GM21515 (cell line): ENCODE results near the gene CAP1.
"Not testable (repeated sequence)": the region's sequence is repeated elsewhere in the genome, so short reads cannot be mapped to it uniquely, and the experiment has no call there.

ENCODE experiments used
- ATAC-seq: cut with Tn5 transposase; IDR thresholded peaks from one replicate; pipeline ENCODE4 v1.9.1; 2021; ENCODE audit not compliant: unreplicated experiment

The CAP1 gene

DNA sequence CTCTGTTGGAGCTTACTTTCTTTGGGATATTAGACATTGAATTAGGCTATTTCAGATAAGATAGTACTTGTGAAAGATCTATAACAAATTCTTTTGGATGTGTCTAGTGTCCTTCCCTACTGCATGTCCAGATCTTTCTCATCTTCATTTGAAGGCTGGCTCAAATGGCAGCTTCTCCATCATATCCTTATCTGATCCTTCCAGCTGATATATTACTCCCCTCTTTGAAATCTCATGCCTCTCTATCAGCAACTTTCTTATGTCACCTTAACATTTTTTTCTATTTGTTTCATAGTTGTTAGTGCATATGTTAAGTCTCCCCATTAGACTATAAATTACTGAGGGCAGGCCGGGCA is 17.5 kb downstream of the CAP1 start:
- no peak for ATAC-seq

DNA sequence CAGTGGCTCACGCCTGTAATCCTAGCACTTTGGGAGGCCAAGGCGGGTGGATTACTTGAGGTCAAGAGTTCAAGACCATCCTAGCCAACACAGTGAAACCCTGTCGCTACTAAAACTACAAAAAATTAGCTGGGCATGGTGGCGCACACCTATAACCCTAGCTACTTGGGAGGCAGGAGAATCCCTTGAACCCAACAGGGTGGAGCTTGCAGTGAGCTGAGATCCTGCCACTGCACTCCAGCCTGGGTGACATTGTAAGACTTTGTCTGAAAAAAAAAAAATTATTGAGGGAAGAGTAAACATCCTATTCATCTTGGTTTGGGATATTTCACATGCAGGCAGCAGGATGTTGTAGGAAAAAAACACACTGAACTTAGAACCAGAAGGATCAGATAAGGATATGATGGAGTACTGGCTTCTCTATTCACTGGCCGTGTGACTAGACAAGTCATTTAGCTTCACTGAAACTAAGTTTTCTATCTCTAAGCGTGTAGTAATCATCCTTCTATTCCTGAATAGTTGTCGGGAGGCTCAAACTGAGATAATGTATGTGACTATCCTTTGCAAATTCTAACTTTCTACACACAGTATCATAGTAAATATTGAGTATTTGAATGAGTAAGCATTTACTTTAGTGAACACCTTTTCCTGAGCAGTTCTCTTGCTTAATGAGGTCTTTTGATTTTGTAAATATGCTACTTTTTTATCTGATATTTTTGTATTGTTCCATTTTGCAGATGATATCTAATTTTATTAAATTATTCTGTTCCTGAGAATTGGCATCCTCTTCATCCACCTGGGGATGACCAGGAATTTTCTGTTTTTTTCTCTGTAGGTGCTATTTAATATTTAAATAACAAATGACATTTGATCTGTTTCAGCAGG is 18.2 kb downstream of the CAP1 start:
- ATAC-seq: no peak

DNA sequence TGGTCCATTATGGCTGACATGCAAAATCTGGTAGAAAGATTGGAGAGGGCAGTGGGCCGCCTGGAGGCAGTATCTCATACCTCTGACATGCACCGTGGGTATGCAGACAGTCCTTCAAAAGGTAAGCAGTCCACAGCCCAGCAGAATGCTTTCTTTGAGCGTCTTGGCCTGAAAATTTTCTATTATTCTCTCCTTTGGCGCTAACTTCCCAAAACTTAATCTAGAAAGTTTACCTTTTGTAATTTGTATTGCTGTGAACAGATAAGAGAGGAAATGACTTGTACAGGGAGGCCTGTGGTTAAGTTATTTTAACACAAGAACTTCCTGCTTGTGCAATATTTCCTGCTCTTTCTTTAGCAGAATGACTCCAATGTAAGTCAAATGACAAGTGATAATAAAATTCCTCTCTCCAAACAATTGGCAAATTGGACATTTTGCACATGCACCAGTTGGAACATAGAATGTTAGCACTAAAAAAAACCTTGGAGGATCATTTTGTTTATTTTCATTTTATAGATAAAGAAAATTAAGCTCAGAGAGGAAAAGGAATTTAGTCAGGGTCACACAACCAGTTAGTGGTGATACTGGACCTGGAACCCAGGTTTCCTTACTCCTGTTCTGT is 18.9 kb downstream of the CAP1 start:
- ATAC-seq: no peak

DNA sequence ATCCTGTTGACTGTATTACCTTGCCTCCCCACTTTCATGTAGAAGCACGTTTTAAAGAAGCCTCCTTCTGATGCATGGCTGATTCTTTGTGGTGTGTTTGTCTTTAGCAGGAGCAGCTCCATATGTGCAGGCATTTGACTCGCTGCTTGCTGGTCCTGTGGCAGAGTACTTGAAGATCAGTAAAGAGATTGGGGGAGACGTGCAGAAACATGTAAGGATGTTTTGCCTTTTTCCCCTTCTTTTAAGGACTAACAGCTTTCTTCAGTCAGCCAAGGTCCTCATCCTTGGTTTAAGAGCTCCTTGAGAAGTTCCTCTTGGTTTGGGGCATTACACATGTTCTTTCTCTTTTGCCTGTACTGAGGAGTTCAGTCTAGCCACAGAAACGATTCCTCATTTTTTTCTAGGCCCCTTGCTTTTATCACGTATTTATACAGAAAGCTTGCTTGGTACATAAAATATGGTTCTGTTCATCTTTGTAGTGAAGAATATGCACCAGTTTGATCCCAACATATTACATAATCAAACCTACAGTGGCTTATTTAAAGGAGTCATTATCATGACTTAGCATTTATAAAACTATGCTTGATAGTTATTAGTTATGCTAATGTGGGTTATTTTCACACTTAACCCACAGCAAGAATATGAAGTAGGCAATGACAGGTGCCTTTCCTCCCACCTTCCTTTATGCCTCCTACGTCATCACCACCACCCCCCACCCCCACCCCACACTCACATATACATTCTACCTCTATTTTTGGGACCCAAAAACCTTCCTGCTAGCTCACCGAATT is 19.6 kb downstream of the CAP1 start:
- ATAC-seq: no peak

DNA sequence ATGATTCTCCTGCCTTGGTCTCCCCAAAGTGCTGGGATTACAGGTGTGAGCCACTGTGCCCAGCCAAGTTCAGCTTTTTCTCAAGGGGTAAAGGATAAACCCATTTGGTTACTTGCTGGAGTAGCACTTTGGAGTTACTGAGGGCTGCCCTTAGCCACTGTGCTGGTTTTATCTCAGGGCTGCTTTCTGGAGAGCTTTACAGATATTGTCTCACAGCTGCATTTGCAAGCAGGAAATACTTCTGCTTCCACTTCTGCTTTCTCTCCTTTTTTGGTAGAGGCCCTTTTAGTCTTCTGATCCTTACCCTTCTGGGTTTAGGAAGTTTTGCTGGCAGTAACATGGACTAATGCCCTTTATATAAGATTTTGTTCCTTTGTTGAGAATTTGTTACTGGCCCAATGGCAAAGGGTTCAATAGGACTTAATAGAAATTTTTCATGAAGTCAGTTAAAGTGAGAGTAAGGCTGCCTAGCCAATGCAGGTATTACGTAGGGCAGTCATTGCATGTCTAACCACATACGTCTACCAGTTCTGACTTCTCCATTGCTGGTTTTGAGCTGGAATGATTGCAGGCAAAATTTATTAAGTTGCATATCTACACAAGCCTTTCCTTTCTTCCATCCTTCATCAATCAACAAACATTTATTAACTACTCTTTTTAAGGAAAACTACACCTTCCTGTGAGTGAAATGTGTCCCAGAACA is 24.4 kb downstream of the CAP1 start:
- no peak for ATAC-seq

DNA sequence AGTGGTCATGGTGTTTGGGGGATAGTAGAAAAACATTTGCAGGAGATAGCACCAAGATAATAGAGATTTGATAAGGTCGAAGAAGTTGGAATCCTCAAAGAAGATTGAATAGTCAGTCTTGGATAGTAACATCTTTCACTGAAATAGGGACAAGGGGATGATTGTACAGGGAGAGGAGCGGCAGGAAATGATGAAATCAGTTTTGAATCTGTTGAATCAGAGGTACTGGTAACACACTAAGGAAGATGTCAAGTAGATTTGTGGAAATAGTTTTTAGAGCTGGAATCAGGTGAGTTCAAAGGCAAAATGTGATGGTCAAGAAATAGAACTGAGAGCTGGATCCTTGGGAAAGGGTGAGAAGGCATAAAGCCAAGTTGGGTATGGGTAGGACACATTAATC is 26.5 kb downstream of the CAP1 start:
- no peak for ATAC-seq

DNA sequence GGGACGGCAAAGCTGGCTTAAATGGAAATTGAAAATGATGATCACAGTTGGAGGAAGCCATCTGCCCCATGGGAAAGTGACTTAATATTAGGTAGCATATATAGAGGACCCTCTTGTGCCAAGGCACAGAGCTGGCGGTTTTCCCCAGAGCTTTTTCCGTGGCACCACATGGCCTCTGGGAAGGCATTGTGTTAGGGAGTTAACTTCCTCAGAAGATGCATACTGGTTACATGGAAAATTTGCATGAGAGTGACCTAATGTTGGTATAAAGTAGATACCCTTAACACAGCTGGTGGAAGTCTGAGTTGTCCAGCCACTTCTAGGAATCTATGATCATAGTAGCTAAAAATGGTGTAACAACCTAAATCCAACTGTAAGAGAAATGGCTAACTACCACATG is 27.3 kb downstream of the CAP1 start:
- no peak for ATAC-seq

DNA sequence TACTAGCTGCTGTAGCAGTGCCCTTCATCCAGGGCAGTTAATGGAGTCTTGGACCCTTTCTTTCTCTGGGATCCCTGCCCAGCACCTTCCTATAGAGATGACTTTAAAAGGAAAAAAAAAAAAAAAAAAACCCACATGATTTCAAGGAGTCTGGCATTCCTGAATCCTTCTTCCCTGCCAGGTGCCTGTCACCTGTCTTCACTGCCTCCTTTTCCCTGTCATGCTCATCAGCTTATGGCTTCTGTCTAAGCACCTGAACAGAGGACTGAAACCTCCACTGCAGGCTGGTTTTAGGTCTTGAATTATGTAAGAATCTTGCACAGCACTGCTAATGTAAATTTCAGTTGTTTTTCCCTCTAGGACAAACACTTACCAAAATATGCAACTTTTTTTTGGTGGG is 31.6 kb downstream of the CAP1 start:
- ATAC-seq: no peak

DNA sequence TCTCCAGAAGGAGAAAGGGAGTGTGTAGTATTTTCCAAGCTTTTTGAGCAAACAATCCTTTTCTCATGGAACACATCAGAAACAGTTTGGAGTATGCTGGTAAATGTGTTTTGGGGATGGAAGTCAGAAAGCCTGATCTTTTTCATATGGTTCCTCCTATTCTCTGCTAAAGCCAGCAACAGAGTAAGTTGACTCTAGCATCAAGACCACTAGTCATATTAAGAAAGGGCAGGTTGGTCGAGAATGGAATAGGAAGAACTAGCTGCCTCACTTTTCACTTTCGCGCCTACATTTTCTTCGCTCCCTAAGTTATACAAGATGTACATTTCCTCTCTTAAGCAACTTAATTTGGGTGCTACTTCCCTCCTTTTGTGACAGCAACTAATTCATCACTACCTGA is 32.5 kb downstream of the CAP1 start:
- no peak for ATAC-seq

DNA sequence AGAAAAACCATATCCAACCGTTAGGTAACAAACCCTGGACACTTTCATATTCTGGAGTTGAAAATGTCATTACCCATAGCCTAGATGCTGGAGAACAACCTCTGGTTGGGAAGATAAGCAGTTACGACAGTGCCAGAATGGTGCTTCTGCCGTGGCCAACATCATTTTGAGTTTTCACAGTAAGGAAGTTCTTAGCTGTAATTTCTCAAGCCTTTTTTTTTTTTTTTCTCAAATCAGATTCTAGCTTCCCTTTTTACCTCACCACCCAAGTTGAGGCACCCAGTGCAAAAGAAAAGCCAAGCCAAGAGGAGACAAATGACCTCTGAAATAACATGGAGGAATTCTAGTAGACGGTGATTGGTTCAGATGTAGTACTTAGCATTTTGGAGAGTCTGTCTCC is 34.7 kb downstream of the CAP1 start:
- ATAC-seq: no peak

DNA sequence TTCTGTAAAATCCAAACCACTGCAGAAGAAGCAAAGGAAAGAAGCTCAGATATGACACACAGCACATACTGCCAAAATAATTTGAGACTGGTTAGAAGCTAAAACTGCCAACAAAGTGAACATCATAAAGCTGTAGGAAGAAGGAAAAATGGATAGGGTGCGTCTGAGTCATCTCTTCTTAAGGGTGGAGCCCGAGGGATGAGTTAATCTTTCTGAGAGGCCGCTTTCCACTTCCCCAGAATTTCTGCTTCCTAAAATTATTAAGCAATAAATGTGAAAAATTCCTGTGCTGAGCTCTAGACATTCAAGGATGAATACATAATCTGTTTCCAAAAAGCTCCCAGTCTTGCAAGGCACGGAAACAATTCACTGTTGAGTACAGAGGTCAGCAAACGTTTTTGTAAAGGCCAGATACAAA is 36.4 kb downstream of the CAP1 start:
- ATAC-seq: no peak

DNA sequence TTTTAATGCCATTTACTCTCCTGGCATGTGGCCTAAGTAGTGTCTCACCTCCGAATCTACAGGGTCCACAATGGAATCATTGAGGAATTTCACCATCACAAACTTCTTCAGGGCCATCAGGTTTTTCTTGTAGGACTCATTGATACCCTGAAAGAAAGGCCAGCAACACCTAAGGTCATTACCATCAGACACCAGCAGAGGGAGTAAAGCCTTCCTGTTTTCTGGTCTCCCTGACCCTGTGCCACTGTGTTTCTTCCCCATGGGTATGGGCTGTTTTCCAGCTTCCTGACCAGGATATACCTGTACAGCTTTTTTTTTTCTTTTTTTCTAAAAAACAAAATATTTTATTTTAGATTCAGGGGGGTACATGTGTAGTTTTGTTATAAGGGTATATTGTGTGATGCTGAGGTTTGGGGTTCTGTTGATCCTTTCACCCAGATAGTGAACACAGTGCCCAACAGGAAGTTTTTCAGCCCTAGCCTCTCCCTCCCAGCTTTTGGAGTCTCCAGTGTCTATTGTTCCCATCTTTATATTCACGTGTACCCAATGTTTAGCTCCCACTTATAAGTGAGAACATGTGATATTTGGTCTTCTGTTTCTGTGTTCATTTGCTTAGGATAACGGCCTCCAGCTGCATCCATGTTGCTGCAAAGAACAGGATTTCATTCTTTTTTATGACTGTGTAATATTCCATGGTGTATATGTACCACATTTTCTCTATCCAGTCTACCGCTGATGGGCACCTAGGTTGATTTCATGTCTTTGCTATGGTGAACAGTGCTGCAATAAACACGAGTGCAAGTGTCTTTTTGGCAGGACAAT is 38.2 kb downstream of the CAP1 start:
- no peak for ATAC-seq

DNA sequence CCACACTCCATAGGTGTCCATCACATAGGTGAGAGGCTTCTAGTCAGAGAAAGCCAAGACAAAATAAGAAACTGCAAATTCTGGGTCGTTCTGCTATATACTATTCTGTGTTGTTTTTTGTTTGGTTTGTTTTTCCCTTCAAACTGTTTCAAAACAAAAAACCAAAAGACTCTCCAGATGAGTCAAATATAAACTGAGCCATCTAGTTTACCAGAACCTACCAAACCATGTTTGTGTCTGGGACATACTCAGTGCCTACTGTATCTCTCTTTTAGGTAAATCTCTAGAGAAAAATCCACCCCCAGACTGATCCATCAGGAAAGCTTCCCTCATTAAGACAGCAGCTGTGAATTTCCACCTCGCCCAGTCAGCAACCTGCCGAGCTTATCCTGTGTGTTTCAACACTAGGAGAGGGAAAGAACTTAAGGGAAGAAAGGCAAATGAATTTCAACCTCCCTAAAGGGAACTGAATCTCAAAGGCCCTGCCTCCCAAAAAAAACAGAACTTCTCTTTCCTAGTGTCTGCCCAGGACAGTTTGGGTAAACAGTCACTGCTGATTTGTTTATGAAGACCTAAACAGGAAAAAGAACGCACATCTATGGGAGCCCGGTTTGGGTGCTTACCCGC is 39.4 kb downstream of the CAP1 start:
- ATAC-seq: no peak

DNA sequence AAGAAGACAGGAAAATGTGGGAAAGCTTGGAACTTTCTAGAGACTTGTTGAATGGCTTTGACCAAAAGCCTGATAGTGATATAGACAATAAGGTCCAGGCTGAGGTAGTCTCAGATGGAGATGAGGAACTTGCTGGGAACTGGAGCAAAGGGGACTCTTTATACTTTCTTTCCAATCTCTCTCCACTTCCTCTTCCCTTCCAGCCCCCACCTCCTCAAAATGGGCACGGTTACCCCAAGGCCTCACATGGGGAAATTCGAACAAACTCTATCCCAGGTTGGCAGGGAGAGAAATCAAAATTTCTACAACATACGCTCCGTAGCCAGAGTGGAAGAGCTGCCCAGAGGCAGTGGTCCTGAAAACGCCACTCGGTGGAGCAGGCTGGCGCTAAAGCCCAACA is 41.3 kb downstream of the CAP1 start:
- ATAC-seq: no peak

DNA sequence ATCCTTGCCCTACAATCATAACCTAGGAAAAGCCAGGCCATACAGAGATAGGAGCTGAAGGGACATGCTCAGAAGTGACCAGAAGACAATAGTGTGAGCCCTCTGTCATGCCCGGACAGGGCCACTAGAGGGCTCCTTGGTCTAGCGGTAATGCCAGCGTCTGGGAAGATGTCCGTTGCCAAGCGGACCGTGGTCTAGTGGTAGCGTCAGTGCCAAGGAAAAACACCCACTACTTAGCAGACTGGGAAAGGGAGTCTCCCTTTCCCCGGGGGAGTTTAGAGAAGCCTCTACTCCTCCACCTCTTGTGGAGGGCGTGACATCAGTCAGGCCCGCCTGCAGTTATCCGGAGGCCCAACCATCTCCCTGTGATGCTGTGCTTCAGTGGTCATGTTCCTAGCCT is 44.2 kb downstream of the CAP1 start:
- ATAC-seq: not testable (repeated sequence)

DNA sequence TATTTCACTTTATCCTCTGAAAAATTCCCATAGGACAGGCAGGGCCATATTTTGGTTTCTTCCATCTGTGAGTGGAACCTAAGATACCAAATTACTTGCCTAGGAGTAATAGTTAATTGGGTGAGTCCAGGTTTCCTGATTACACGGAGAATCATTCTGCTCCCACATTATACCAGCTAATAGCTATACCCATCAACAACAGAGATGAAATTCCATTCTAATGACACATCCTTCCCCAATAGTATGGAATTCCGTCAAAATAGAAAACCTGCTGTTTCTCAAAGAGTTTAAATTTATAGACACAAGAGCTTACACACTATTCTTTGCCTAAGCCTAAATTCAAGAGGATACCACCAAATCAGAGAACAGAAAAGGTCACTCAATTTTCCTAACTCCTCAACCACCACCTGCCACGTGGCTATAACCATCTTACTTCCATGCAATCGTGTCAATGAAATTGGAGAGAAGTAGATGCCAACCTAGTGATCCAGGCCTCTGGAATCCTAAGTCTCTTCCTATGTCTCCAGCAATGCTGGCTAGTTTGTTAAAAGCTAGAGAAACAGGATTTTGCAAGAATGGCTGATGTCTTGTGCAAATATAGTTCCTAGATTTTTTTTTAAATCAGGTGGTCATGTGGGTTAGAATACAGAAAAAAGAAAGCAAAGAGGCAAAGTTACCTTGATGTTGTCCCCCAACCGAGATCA is 50.3 kb downstream of the CAP1 start:
- no peak for ATAC-seq

DNA sequence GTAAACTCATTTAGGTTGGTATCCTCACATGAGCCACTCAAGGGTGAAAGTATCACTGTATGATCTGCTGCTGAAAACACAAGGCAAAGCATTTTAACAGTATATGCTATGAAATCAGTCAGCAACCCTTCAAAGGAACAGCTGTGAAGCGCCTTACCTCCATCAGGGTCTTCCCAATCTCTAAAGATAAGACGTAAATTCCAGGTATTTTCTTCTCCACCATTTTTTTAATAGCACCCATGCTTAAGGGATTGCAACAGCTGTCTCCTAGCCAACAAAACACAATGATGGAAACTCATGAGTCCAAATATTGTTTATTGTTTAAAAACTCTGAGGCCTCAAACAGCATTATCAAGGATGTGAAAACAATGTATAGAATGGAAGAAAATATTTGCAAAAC is 51.7 kb downstream of the CAP1 start:
- no peak for ATAC-seq

DNA sequence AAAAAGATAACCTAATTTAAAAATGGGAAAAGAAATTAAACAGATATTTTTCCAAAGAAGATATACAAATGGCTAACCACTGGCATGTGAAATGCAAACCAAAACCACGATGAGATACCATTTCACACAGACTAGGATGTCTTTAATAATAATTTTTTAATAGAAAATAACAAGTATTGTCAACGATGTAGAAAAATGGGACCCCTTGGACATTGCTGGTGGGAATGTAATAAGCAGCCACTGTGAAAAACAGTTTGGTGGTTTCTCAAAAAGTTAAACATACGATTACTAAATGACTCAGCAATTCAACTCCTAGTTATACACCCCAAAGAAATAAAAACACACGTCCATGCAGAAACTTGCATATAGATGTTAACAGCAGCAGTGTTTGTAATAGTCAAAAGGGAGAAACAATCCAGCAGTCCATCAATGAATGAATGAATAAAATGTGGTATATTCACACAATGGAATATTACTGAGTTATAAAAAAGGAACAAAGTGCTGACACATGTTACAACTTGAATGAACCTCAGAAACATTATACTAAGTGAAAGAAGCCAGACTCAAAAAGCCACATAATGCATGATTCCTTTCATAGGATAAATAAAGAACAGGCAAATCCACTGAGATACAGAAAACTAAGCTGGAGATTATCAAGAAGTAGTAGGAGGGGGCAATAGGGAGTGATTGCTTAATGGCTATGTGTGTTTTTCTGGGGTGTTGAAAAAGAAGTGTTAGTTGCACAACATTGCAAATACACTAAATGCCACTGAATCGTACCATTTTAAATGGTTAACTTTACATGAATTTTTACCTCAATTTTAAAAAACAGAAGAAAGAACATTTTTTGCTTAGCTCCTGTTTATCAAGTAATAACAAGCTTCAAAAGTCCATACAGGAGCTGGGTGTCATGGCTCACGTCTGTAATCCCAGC is 52.4 kb downstream of the CAP1 start:
- no peak for ATAC-seq
